CD4-positive, alpha-beta T cell treated with Interleukin-12 subunit alpha and Interleukin-12 subunit beta, for 1 hour (primary cell): Measurements from ENCODE around the gene SLC35F1.
"Not testable (repeated sequence)": the region's sequence is repeated elsewhere in the genome, so short reads cannot be mapped to it uniquely, and the experiment has no call there.

Source experiments
- DNase-seq: peaks from one replicate; pipeline ENCODE4 v3.0.0-alpha.2; 2020

Gene SLC35F1

GRCh38 chr6:118016532-118016931 is 109.5 kb downstream of the SLC35F1 start:
- DNase-seq = no peak

GRCh38 chr6:118017301-118017848 is 110.3 kb downstream of the SLC35F1 start:
- DNase-seq = no peak

- DNase-seq = no peak
These were observed 116.7 kb downstream of the SLC35F1 start for GRCh38 chr6:118023771-118024170.

- DNase-seq = no peak
These were observed 122.9 kb downstream of the SLC35F1 start for GRCh38 chr6:118029967-118030366.

- DNase-seq = not testable (repeated sequence)
These were observed 130.4 kb downstream of the SLC35F1 start for GRCh38 chr6:118037479-118037878.

- DNase-seq = no peak
These were observed 135.8 kb downstream of the SLC35F1 start for GRCh38 chr6:118042855-118043254.

GRCh38 chr6:118044275-118044674 is 137.2 kb downstream of the SLC35F1 start:
- DNase-seq = no peak

- no peak for DNase-seq
These were observed 147.0 kb downstream of the SLC35F1 start for GRCh38 chr6:118054082-118054481.

- DNase-seq = no peak
These were observed 154.6 kb downstream of the SLC35F1 start for GRCh38 chr6:118061666-118062065.

GRCh38 chr6:118080547-118080946 is 173.5 kb downstream of the SLC35F1 start:
- no peak for DNase-seq

- no peak for DNase-seq
These were observed 176.6 kb downstream of the SLC35F1 start for GRCh38 chr6:118083711-118084110.

- no peak for DNase-seq
These were observed 178.6 kb downstream of the SLC35F1 start for GRCh38 chr6:118085665-118086064.

- DNase-seq = no peak
These were observed 179.1 kb downstream of the SLC35F1 start for GRCh38 chr6:118086159-118086558.

- no peak for DNase-seq
These were observed 185.0 kb downstream of the SLC35F1 start for GRCh38 chr6:118092086-118092485.

- no peak for DNase-seq
These were observed 190.5 kb downstream of the SLC35F1 start for GRCh38 chr6:118097576-118097975.

- DNase-seq = no peak
These were observed 193.7 kb downstream of the SLC35F1 start for GRCh38 chr6:118100717-118101116.

- DNase-seq = no peak
These were observed 194.2 kb downstream of the SLC35F1 start for GRCh38 chr6:118101220-118101619.

GRCh38 chr6:118101831-118102345 is 194.8 kb downstream of the SLC35F1 start:
- no peak for DNase-seq

GRCh38 chr6:118102401-118102800 is 195.3 kb downstream of the SLC35F1 start:
- no peak for DNase-seq

GRCh38 chr6:118103381-118104146 is 196.5 kb downstream of the SLC35F1 start:
- DNase-seq = no peak

- no peak for DNase-seq
These were observed 215.2 kb downstream of the SLC35F1 start for GRCh38 chr6:118122161-118122725.

GRCh38 chr6:118122801-118123200 is 215.7 kb downstream of the SLC35F1 start:
- DNase-seq = no peak

- DNase-seq = no peak
These were observed 216.5 kb downstream of the SLC35F1 start for GRCh38 chr6:118123503-118124037.

- DNase-seq = no peak
These were observed 217.8 kb downstream of the SLC35F1 start for GRCh38 chr6:118124851-118125250.
